ENCODE data around the gene SLC16A5. TPM values are rescaled to one million over a fixed set of nuclear protein-coding genes. Genes with fewer than 3 reads are reported as not detected.

SLC16A5 gene
- total RNA-seq, 1 experiment from 2014 or later, result 32.4 TPM

GRCh38 chr17:75087558-75088453, at the start of gene SLC16A5 (continued):
- TF ChIP-seq ZBTB43 (CRISPR knock-in tag; IDR thresholded peaks at IDR 0.05), result 0 out of 2 replicates have a peak, but pooled peaks have one; percentile 25
- TF ChIP-seq HMGXB4 (CRISPR knock-in tag; IDR thresholded peaks at IDR 0.05), result peak; percentile 59; the same call in 1 of the 2 replicates
- no peak for TF ChIP-seq OVOL2 (CRISPR knock-in tag; IDR thresholded peaks at IDR 0.05; ENCODE audit: borderline replicate concordance)
- TF ChIP-seq RELA (CRISPR knock-in tag; IDR thresholded peaks at IDR 0.05; ENCODE audit: borderline replicate concordance), result 0 out of 2 replicates have a peak, but pooled peaks have one; percentile 15
- TF ChIP-seq ELF4 (CRISPR knock-in tag; IDR thresholded peaks at IDR 0.05; ENCODE audit: low read depth), result no peak
- TF ChIP-seq ESRRA (CRISPR knock-in tag; IDR thresholded peaks at IDR 0.05; ENCODE audit: borderline replicate concordance), result no peak
- TF ChIP-seq ZNF138 (CRISPR knock-in tag; conservative IDR thresholded peaks at IDR 0.05), result no peak
- TF ChIP-seq ATF3 (CRISPR knock-in tag; conservative IDR thresholded peaks at IDR 0.05), result no peak
- no peak for TF ChIP-seq TEAD4 (CRISPR knock-in tag; IDR thresholded peaks at IDR 0.05)
- no peak for TF ChIP-seq ZNF416 (CRISPR knock-in tag; IDR thresholded peaks at IDR 0.05)
- TF ChIP-seq SMAD3 (CRISPR knock-in tag; IDR thresholded peaks at IDR 0.05; ENCODE audit: borderline replicate concordance), result no peak; the same call in 1 of the 2 replicates
- TF ChIP-seq AFF4 (CRISPR knock-in tag; IDR thresholded peaks at IDR 0.05; ENCODE audit: borderline replicate concordance), result no peak; the same call in 1 of the 2 replicates
- TF ChIP-seq ZNF121 (CRISPR knock-in tag; IDR thresholded peaks at IDR 0.05), result peak; percentile 4; the same call in 1 of the 2 replicates
- TF ChIP-seq ETV6 (CRISPR knock-in tag; IDR thresholded peaks at IDR 0.05), result no peak; the same call in none of the 2 replicates
- TF ChIP-seq TP53 (CRISPR knock-in tag; IDR thresholded peaks at IDR 0.05), result no peak; the same call in 1 of the 2 replicates
- 0 out of 2 replicates have a peak, but pooled peaks have one; percentile 64 for TF ChIP-seq STAT6 (CRISPR knock-in tag; conservative IDR thresholded peaks at IDR 0.05; ENCODE audit: low read depth)
- peak; percentile 6; the same call in 1 of the 2 replicates for TF ChIP-seq GABPB1 (CRISPR knock-in tag; IDR thresholded peaks at IDR 0.05)
- no peak for TF ChIP-seq ZNF396 (CRISPR knock-in tag; IDR thresholded peaks at IDR 0.05; ENCODE audit: borderline replicate concordance)
- no peak for TF ChIP-seq E2F1 (CRISPR knock-in tag; IDR thresholded peaks at IDR 0.05)
- no peak for TF ChIP-seq JAZF1 (CRISPR knock-in tag; IDR thresholded peaks at IDR 0.05)
- TF ChIP-seq E2F5 (CRISPR knock-in tag; IDR thresholded peaks at IDR 0.05), result no peak; the same call in 1 of the 2 replicates
- no peak for TF ChIP-seq ZNF512 (CRISPR knock-in tag; IDR thresholded peaks at IDR 0.05; ENCODE audit: borderline replicate concordance)
